GM19395 (cell line): ENCODE results near the gene PHIP.

Experiments used
- ATAC-seq: cut with Tn5 transposase; IDR thresholded peaks from one replicate; pipeline ENCODE4 v1.9.1; 2021; ENCODE audit warnings: mild to moderate bottlenecking, moderate library complexity; ENCODE audit not compliant: unreplicated experiment

PHIP gene

GRCh38 chr6:79011940-79012339, 66.1 kb downstream of the PHIP start:
- ATAC-seq: no peak

GRCh38 chr6:79010422-79010821, 67.6 kb downstream of the PHIP start:
- ATAC-seq: no peak

GRCh38 chr6:79009819-79010218, 68.2 kb downstream of the PHIP start:
- ATAC-seq: no peak

- ATAC-seq: no peak
Observed at GRCh38 chr6:79005497-79005896, 72.6 kb downstream of the PHIP start.

- no peak for ATAC-seq
Observed at GRCh38 chr6:79005024-79005423, 73.0 kb downstream of the PHIP start.

- ATAC-seq: no peak
Observed at GRCh38 chr6:79004239-79004638, 73.8 kb downstream of the PHIP start.

- no peak for ATAC-seq
Observed at GRCh38 chr6:79001415-79001814, 76.6 kb downstream of the PHIP start.

- no peak for ATAC-seq
Observed at GRCh38 chr6:78999737-79000136, 78.3 kb downstream of the PHIP start.

- ATAC-seq: no peak
Observed at GRCh38 chr6:78995946-78996345, 82.1 kb downstream of the PHIP start.

GRCh38 chr6:78995346-78995745, 82.7 kb downstream of the PHIP start:
- ATAC-seq: no peak

GRCh38 chr6:78993955-78994354, 84.1 kb downstream of the PHIP start:
- no peak for ATAC-seq

GRCh38 chr6:78989191-78989590, 88.9 kb downstream of the PHIP start:
- ATAC-seq: no peak

GRCh38 chr6:78986161-78986560, 91.9 kb downstream of the PHIP start:
- ATAC-seq: no peak

GRCh38 chr6:78984225-78984950, 93.7 kb downstream of the PHIP start:
- no peak for ATAC-seq

GRCh38 chr6:78967191-78967590, 110.9 kb downstream of the PHIP start:
- ATAC-seq: no peak

- no peak for ATAC-seq
Observed at GRCh38 chr6:78966542-78966941, 111.5 kb downstream of the PHIP start.

- no peak for ATAC-seq
Observed at GRCh38 chr6:78962448-78962847, 115.6 kb downstream of the PHIP start.

GRCh38 chr6:78954740-78955139, 123.3 kb downstream of the PHIP start:
- ATAC-seq: no peak

GRCh38 chr6:78953798-78954197, 124.3 kb downstream of the PHIP start:
- no peak for ATAC-seq

GRCh38 chr6:78952362-78952761, 125.7 kb downstream of the PHIP start:
- ATAC-seq: no peak

GRCh38 chr6:78948785-78949184, 129.3 kb downstream of the PHIP start:
- ATAC-seq: no peak

GRCh38 chr6:78947962-78948361, 130.1 kb downstream of the PHIP start:
- ATAC-seq: no peak

GRCh38 chr6:78947529-78947928, 130.5 kb downstream of the PHIP start:
- no peak for ATAC-seq
